ENCODE data around the gene AGPS. TPM values are rescaled to one million over a fixed set of nuclear protein-coding genes. Genes with fewer than 3 reads are reported as not detected.

Gene AGPS
- total and polyA plus RNA-seq, 2 donors (not counting 1 experiment from before 2014, with no cell fraction given): 2.2 to 25.5 TPM

DNA sequence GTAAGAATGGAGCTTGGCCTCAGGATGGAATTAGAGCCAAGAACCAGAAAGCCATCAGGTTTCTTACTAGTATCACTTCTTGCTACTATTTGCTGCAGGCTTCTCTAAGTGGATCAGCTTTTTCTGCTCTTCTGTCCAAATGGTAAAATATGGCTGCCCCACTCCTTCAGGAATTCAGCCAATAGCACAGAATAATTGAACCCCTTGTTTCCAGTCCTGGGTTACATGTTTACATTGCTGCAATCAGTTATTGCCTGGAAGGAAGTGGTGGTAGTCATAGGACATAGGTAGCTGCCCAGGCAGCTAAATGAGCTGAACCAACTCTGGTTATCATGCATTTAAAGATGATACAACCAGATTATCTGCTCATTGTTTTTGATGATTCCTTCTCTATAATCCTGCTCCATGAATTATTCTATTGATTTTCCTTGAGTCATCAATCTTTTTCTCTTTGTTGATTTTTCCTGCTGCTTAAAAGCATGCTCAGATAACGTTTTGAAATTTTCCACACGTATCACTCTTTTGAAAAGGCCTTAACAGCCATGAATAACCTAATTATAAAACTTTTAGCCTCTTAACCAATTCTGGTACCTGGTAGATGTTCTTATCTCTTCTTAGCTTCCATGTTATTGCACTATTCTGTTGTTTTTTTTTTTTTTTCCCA, 12.6 kb downstream of the AGPS start:
- H3K36me3 ChIP-seq (replicated peaks in 1 of 2; ENCODE audit: control extremely low read depth in 1 of 2, control insufficient read depth in 1 of 2, extremely low read depth in 1 of 2, insufficient read depth in 2 of 2, low read length in 1 of 2): peaks cover 0 to 2% of the 10 kb centered on the region in 2 experiments
- H3K4me3 ChIP-seq (ENCODE audit: control extremely low read depth in 1 of 5, extremely low read depth in 1 of 5, insufficient read depth in 1 of 5, low read depth in 2 of 5, low read length in 4 of 5): no peak overlapping the region
- H2AFZ ChIP-seq (ENCODE audit: insufficient read depth, low read depth, low read length, poor library complexity, severe bottlenecking): no peak overlapping the region
- no peak overlapping the region for H3K4me3 Mint-ChIP-seq
- peaks cover 0 to 4% (median 0%) of the 10 kb centered on the region in 3 donors for H3K9me3 ChIP-seq (ENCODE audit: control extremely low read depth in 1 of 3, control insufficient read depth in 2 of 3, insufficient read depth in 1 of 3, low read length in 2 of 3)
- H3K4me1 Mint-ChIP-seq: peaks cover 21% of the 10 kb centered on the region
- no peak for TF ChIP-seq EZH2 (IDR thresholded peaks at IDR 0.05; ENCODE audit: borderline replicate concordance, insufficient read depth, low read depth, low read length, poor library complexity, severe bottlenecking)
- no peak for TF ChIP-seq CTCF (IDR thresholded peaks at IDR 0.05)
- H3K79me2 ChIP-seq (ENCODE audit: control insufficient read depth, insufficient read depth, low read length): peaks cover 77% of the 10 kb centered on the region
- no peaks in the 10 kb centered on the region for H3K27me3 ChIP-seq (replicated peaks in 1 of 4; ENCODE audit: control extremely low read depth in 1 of 4, control insufficient read depth in 3 of 4, insufficient read depth in 4 of 4, low read length in 3 of 4)
- no peaks in the 10 kb centered on the region for H3K4me1 ChIP-seq (ENCODE audit: control insufficient read depth in 2 of 2, insufficient read depth in 2 of 2, low read length in 2 of 2)
- no peak overlapping the region for H3K27ac Mint-ChIP-seq
- no peak overlapping the region for H3K9ac ChIP-seq (ENCODE audit: low read length)
- no peak overlapping the region for H3K4me2 ChIP-seq (replicated peaks; ENCODE audit: low read depth, low read length, poor library complexity, severe bottlenecking)
- ATAC-seq (ENCODE audit: low read depth) (no peak), DNase-seq (no peak)
- 100% methylated on average over 1 of the region's 2 CpGs for WGBS (ENCODE audit: insufficient coverage)
- intact Hi-C loops (cut with micrococcal nuclease): no loop called here
- H3K27me3 Mint-ChIP-seq: no peaks in the 10 kb centered on the region
- no peaks in the 10 kb centered on the region for H4K20me1 ChIP-seq (ENCODE audit: control insufficient read depth, insufficient read depth, low read length, poor library complexity, severe bottlenecking)
- ChIA-PET CTCF (interaction anchor here (0.6 to 3.6 kb wide), 4 partner anchors 11 to 248 kb away, joined by 3 to 15 read pairs (median 9); no protein-coding TSS in a partner anchor), POLR2A (no interaction called here)
- H3K9me3 Mint-ChIP-seq (ENCODE audit: insufficient read depth): no peaks in the 10 kb centered on the region
- no peak overlapping the region for H3K27ac ChIP-seq (ENCODE audit: low read length in 2 of 2)

DNA sequence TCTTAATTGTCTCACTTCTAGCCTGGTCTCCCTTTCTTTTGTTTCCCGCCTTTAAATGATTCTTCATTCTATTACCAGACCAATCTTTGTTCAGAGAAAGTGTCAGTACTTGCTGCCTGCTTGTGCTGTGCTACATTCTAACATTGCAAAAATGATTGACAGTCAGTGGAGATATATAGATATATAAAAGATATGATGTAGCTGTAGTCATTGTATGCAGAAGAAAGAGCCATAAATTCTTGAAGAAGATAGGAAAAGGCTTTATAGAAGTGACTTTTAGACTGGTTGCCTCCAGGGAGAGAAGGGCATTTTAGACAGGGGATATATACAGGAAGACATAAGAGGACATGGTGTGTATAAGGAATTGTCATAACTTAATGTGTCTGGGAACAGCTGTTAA, 13.6 kb downstream of the AGPS start:
- CTCF ChIA-PET: interaction anchor here (0.6 to 3.6 kb wide), 3 partner anchors 10 to 249 kb away, joined by 3 to 15 read pairs (median 15); no protein-coding TSS in a partner anchor
- no CpG with 5 or more reads among the region's 1 CpG for WGBS (ENCODE audit: insufficient coverage)

More for the DNA sequence above, 13.6 kb downstream of the AGPS start:
- POLR2A ChIA-PET: no interaction called here
- H3K36me3 ChIP-seq (replicated peaks in 1 of 2; ENCODE audit: control extremely low read depth in 1 of 2, control insufficient read depth in 1 of 2, extremely low read depth in 1 of 2, insufficient read depth in 2 of 2, low read length in 1 of 2): peaks cover 0 to 2% of the 10 kb centered on the region in 2 experiments
- no peak for DNase-seq
- H3K9me3 ChIP-seq (ENCODE audit: control extremely low read depth in 1 of 3, control insufficient read depth in 2 of 3, insufficient read depth in 1 of 3, low read length in 2 of 3): peaks cover 0 to 4% (median 0%) of the 10 kb centered on the region in 3 donors
- no peaks in the 10 kb centered on the region for H3K27me3 ChIP-seq (replicated peaks in 1 of 4; ENCODE audit: control extremely low read depth in 1 of 4, control insufficient read depth in 3 of 4, insufficient read depth in 4 of 4, low read length in 3 of 4)
- no peak for ATAC-seq (ENCODE audit: low read depth)
- H3K4me3 ChIP-seq (ENCODE audit: control extremely low read depth in 1 of 5, extremely low read depth in 1 of 5, insufficient read depth in 1 of 5, low read depth in 2 of 5, low read length in 4 of 5): no peak overlapping the region
- H3K27ac ChIP-seq (ENCODE audit: low read length in 2 of 2): no peak overlapping the region
- H3K27ac Mint-ChIP-seq: no peak overlapping the region
- H3K4me1 ChIP-seq (ENCODE audit: control insufficient read depth in 2 of 2, insufficient read depth in 2 of 2, low read length in 2 of 2): no peaks in the 10 kb centered on the region
- no peak overlapping the region for H3K4me2 ChIP-seq (replicated peaks; ENCODE audit: low read depth, low read length, poor library complexity, severe bottlenecking)
- no peak for TF ChIP-seq EZH2 (IDR thresholded peaks at IDR 0.05; ENCODE audit: borderline replicate concordance, insufficient read depth, low read depth, low read length, poor library complexity, severe bottlenecking)
- no peak for TF ChIP-seq CTCF (IDR thresholded peaks at IDR 0.05)
- H3K79me2 ChIP-seq (ENCODE audit: control insufficient read depth, insufficient read depth, low read length): peaks cover 68% of the 10 kb centered on the region
- no peak overlapping the region for H3K4me3 Mint-ChIP-seq
- intact Hi-C loops (cut with micrococcal nuclease): no loop called here
- no peaks in the 10 kb centered on the region for H3K27me3 Mint-ChIP-seq
- no peak overlapping the region for H3K9ac ChIP-seq (ENCODE audit: low read length)
- H3K4me1 Mint-ChIP-seq: peaks cover 17% of the 10 kb centered on the region
- no peaks in the 10 kb centered on the region for H4K20me1 ChIP-seq (ENCODE audit: control insufficient read depth, insufficient read depth, low read length, poor library complexity, severe bottlenecking)
- H2AFZ ChIP-seq (ENCODE audit: insufficient read depth, low read depth, low read length, poor library complexity, severe bottlenecking): no peak overlapping the region
- no peaks in the 10 kb centered on the region for H3K9me3 Mint-ChIP-seq (ENCODE audit: insufficient read depth)

Measured in B cell (primary cell).